GM18498 (cell line): ENCODE results near the gene UEVLD.

Experiments
- ATAC-seq: cut with Tn5 transposase; IDR thresholded peaks from one replicate; pipeline ENCODE4 v1.9.1; 2021; ENCODE audit warnings: mild to moderate bottlenecking, moderate library complexity; ENCODE audit not compliant: unreplicated experiment

UEVLD gene

GRCh38 chr11:18590571-18590970 is 2.0 kb upstream of the UEVLD start:
- ATAC-seq: no peak

GRCh38 chr11:18581825-18582224 is 6.7 kb downstream of the UEVLD start:
- no peak for ATAC-seq

GRCh38 chr11:18580113-18580766 is 8.3 kb downstream of the UEVLD start:
- ATAC-seq: no peak

GRCh38 chr11:18578975-18579598 is 9.4 kb downstream of the UEVLD start:
- peak; percentile 83 for ATAC-seq

- ATAC-seq: no peak
Measured at GRCh38 chr11:18575361-18575760, 13.2 kb downstream of the UEVLD start.

DNA sequence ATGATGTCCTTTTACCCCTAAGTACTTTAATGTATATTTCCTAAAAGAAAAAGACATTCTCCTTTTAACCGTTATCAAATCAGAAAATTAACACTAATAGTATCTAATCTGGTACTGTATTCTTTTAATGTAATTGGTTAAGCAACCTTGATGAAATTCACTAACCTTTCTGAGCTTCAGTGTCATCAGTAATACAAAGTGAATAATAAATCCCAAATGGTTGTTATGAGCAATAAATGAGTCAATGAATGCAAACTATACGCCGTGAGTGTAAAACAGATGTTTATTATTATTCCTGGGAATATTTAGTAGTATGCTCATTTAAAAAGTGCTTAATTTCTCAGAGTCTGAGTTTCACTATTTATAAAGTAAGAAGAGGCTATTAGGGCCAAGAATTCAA is 21.5 kb downstream of the UEVLD start:
- ATAC-seq: no peak

GRCh38 chr11:18566406-18566805 is 22.1 kb downstream of the UEVLD start:
- no peak for ATAC-seq

- no peak for ATAC-seq
Measured at GRCh38 chr11:18564149-18564548, 24.4 kb downstream of the UEVLD start.

DNA sequence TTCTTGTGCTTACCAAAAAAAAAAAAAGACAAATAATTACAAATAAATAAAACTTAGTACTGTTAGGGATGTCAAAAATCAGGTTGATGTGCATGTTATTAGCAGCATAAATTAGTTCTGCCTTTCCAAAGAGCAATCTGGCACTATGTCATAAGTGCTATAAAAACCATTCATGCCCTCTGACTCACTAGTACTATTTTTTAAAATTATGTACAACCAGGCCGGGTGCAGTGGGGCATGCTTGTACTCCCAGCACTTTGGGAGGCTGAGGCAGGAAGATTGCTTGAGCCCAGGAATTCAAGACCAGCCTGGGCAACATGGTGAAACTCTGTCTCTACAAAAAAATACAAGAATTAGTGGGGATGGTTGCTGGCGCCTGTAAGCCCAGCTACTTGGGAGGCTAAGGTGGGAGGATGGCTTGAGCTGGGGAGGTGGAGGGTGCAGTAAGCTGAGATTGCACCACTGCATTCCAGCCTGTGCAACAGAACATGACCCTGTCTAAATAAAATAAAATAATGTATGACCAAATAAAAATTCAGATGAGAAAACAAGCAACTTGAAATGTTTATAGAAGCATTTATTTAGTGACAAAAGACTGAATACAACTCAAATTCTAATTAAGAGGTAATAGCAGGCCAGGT is 25.3 kb downstream of the UEVLD start:
- no peak for ATAC-seq

- ATAC-seq: no peak
Measured at GRCh38 chr11:18548001-18548400, 40.5 kb downstream of the UEVLD start.

GRCh38 chr11:18540207-18541009 is 48.1 kb downstream of the UEVLD start:
- ATAC-seq: no peak

- ATAC-seq: no peak
Measured at GRCh38 chr11:18536209-18536608, 52.3 kb downstream of the UEVLD start.

GRCh38 chr11:18534245-18534644 is 54.3 kb downstream of the UEVLD start:
- no peak for ATAC-seq

DNA sequence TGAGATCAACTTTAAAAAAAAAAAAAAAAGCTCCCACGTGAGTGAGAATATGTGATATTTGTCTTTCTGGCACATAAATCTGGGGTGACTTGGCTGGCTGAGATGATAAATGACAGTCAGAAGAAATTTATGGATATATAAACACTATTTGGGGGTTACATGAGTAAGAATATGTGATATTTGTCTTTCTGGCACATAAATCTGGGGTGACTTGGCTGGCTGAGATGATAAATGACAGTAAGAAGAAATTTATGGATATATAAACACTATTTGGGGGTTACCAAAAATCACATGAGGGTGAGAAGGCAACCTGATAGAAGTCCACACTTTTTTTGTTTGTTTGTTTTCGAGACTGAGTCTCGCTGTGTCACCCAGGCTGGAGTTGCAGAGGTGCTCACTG is 55.2 kb downstream of the UEVLD start:
- no peak for ATAC-seq

DNA sequence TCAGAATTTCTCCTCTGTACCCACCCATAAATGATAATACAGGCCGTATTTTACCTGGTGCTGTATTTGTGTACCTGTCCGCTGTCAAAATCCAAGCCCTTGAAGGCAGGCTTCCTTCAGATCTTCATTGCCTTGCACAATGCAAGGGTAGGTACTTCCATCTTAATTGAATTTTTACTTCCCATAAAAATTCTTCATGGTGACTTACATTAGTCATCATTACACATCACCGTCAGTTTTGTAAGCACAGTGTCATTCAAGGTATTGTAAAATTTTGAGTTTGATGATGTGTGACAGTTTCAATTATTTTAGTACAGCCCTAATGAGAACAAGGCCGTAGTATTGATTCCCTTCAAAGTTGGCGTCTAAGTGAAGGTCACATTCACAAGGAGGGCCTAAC is 61.0 kb downstream of the UEVLD start:
- ATAC-seq: no peak

- ATAC-seq: peak; percentile 93
Measured at GRCh38 chr11:18526521-18527296, 61.8 kb downstream of the UEVLD start, which contains the start of gene TSG101. Gene TSG101, minus strand, starts transcription at chr11:18526942. Its CDS starts 126 bp downstream, at chr11:18526816.

DNA sequence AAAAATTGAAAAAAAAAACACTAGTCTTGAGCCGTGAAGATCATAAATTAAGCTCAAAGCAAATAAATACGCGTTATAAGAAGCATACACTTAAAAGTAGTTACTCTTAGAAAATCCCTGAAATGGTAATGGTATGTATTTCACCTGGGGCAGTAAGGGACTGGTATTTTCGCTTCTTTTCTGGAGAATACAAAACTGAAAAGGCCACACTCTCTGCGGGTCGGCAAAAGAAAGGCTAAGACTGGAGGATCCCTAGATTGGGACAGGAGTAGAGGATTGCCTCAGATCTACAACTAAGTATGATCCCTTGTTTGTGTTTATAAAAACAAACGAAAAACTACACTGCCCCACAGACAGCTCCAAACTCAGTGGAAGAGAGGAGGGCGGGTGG is 62.4 kb downstream of the UEVLD start:
- ATAC-seq: no peak

DNA sequence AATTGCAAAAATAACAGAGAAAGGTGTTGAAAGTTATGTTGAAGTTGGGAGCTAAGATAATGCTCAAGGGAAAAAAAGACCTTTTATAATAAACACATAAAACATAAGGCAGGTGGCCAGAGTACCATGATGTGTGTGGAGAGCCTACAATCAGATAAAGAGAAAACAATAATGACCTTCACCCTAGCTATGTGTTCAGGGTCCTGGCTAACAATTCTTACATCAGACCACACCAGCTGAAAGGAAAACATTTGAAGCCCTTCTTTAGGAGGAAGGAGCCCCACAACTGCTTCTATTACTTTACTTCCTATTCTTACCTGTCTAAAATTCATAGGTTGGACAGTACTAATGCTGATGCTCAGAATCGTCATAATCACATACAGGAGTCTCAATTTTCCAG is 64.3 kb downstream of the UEVLD start:
- no peak for ATAC-seq

DNA sequence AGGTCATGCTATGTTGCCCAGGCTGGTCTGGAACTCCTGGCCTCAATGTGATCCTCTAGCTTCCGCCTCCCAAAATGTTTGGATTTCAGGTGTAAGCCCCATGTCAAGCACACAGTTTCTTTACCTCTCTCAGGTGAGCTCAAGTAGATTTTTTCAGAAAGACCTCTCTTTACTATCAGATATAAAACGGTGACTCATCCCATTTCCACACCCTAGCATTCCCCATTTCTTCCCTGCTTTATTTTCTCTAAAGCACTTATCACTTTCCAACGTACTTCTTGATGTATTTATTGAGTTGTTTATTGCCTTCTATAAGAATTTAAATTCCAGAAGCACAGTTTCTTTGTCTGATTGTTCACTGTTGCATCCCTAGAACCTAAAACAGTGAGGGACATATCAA is 65.5 kb downstream of the UEVLD start:
- no peak for ATAC-seq

DNA sequence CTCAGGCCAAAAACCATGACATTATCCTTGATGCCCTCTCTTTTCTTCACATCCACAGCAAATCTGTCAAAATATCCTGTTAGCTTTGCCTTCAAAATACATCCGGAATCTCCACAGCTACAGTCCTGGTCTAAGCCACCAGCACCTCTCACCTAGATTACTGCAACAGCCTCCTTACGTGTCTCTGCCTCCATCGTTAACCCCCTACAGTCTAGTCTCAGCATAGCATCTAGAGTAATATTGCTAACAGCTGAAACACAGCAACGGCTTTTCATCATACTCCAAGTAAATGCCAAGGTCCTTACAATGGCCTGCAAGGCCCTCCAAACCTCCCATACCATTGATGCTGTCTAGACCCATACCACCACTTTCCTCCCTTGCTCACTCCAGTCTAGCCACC is 66.1 kb downstream of the UEVLD start:
- ATAC-seq: no peak

- no peak for ATAC-seq
Measured at GRCh38 chr11:18521122-18521521, 67.4 kb downstream of the UEVLD start.
